CD4-positive, alpha-beta T cell treated with Interleukin-21 for 1 hour (primary cell): ENCODE data around the gene POP4.

Experiments
- DNase-seq: peaks from one replicate; pipeline ENCODE4 v3.0.0-alpha.2; 2020

POP4 gene

DNA sequence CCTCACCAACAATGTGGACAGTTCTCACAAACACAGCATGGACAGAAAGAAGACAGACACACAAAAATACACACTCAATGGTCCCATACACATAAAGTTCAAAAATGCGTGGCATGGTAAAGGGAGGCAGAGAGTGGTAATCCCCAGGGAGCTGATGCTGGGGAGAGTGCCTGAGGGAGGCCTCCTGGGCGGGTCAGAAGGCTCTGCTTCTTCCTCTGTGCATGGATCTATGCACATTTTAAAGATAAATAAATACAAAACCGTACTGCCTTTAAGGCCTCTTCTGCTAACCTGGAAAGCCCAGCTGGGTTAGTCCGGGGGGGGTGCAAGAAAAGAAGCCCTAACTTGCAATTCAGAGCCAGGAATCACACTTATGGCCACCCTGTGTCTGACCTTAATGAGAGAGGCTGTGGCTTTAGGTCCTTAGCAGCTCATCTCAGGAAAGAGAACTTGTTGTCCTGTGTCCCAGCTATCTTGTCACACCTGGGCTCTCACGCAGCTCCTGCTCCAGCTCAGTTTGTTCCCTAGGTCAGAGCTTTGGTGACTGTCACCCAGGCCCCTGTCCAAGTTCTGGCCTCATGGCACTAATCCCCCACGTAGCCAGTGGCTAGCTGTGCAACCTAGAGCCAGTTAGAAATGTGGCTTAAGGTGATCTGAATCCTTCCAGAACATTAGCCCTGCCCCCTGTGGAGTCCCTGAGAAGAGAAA lies 28.5 kb downstream of the POP4 start:
- DNase-seq, result no peak

DNA sequence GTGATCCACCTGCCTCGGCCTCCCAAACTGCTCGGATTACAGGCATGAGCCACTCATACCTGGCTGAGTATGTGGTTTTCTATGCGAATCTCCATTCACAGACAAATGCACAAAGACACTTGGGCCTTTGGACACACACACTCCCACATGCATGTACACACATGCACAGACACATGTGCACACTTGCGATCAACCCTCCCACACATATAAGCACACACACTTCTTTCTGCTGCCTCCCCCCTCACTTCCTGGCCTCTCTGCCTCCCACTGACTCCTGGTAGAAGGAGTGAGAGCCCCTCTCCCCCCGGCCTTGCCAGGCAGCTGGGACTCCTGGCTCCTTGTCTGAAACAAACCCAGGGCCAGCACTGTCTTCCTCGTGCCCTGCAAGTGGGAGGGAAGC lies 29.9 kb downstream of the POP4 start:
- DNase-seq, result no peak

DNA sequence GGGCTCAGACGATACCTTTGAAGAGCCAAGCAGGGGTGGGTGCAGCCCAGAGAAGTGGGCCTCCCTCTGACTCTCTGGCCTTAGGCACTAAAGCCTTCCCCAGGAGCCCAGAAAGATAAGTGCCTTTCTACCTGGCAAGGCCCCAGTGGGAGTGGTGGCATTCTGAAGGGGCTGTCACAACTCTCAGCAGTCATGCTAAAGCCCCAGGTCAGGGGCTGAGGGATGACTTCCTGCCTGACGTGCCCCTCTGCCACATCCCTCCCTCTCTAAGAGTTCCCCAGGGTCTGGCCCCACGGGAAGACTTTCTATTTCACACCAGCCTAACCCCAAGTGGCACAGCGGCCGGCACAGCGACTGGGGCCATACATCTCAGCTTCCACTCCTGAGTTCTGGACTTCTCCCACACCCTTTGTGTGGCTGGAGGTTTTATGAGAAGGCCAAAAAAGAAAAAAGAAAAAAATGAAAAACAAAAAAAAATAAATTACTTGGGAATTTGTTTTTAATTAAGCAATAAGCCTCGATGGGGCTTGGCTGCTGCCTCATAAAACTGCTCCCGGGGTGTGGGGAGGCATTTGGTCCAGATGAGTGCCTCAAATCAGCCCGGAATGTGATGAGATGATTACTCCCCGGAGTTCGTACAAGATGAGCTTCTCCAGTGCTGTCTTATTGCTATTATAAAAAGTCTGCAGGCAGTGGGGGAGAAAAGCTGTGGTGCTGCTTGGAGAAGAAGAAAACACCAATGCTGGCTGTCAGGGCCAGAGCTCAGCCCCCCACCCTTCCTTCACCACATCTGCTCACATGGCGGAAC lies 30.7 kb downstream of the POP4 start:
- DNase-seq, result no peak

DNA sequence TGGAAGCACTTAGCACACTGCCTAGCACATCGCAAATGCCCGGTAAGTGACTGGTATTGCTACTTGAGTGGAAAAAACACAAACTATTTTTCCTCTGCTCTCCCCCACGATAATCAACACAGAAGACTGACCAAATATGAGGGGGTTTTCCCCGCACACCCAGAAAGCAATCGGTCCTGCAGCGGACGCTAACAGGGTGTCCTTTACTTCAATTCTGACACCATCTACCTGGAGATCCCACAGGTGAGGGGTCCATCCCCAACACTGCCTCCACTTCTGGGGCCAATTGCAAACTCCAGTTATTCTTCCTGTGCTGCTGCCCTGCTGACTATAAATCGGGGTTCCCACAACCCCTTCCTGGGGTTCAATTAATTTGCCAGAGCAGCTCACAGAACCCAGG lies 33.0 kb downstream of the POP4 start:
- DNase-seq, result no peak

DNA sequence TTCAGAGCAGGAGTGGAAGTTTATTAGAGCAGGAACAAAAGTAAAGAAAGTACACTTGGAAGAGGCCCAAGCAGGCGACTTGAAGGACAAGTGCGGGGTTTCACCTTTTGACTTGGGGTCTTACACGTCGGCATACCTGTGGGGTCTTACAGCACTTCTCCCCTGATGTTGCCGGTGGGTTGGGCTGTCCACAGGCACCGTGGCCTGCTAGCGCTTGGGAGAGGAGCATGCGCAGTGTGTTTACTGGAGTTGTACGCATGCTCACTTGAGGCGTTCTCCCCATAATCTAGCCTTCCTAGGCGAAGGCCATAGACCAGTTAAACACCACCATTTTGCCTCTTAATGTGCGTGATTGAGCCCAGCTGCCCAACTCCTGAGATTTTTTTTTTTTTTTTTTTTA lies 34.1 kb downstream of the POP4 start:
- DNase-seq, result no peak

DNA sequence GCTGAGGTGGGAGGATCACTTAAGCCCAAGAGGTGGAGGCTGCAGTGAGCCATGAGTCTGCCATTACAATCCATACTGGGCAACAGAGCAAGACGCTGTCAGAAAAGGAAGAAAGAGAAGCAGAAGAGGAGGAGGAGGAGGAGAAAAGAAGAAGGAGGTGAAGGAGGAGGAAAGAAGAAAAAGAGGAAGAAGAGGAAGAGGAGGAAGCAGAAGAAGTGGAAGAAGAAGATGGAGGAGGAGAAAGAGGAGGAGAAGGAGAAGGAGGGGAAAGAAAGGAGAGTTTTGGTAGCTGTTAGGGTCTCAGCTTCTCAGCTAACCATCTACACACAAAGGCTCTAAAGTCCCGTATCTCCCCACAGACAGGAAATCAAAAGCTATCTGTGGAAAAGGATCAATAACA lies 35.5 kb downstream of the POP4 start:
- no peak for DNase-seq

DNA sequence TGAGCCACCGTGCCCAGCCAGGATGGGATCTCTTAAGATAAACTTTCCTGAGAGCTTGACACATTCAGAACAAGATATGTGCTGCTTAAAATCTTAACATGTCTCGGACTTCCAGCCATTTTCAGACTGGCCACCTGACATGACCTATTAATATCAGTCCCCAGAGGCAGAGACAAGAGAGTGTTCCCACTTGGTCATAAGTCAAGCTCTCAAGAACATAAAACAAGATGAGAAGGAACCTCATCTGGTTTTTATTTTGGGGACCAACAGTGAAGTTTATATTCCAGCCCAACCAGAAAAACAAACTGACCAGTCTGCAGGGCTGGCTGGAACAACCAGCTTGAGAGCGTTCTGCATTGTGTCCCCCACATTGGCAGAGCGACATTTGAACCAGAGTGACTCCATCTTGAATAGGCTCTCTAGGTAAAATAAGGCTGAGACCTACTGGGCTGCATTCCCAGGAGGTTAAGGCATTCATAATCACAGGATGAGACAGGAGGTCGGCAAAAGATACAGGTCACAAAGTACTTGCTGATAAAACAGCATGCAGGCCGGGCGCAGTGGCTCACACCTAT lies 37.4 kb downstream of the POP4 start:
- no peak for DNase-seq

DNA sequence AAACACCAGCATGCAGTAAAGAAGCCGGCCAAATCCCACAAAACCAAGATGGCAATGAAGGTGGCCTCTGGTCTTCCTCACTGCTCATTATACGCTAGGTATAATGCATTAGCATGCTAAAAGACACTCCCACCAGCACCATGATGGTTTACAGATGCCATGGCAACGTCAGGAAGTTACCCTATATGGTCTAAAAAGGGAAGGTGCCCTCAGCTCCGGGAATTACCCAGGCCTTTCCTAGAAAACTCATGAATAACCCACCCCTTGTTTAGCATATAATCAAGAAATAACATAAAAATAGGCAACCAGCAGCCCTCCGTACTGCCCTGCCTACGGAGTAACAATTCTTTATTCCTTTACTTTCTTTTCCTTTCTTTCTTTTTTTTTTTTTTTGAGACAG lies 38.1 kb downstream of the POP4 start:
- DNase-seq, result no peak

DNA sequence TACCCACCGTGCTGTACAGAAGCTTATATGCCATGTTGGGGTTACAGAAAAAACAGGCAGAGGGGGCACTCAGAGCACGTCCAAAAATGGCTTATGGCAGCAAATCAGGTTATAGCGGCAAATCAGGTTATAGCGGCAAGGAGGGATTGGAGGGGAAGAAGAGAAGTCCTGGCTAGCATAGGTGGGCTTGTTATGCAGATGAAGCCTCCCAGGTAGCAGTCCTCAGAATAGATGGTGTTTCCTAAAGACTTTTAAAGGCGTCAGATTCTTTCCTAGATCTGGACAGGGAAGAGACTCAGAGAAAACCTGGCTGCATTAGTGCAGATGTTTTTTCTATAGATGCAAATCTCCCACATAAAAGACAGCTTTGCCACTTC lies 39.4 kb downstream of the POP4 start:
- DNase-seq, result no peak

DNA sequence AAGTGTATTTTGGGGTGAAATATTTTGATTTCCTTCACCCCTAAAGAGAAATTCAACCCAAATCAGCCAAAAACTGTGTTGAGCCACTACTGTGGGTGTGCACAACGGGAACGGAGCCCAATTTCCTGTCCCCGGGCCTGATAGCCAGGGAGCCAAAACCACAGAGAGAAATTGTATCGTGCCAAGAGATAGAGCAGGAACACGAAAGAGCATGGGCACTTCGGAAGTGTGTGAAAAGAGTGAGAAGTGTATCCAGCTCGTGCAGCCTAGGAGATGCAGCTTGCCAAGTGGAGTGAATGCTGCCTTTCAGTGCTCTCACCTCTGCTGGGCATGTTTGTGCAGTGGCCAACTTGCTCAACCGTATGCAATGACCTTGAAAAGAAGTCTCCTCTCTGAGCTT lies 39.8 kb downstream of the POP4 start:
- DNase-seq, result no peak

DNA sequence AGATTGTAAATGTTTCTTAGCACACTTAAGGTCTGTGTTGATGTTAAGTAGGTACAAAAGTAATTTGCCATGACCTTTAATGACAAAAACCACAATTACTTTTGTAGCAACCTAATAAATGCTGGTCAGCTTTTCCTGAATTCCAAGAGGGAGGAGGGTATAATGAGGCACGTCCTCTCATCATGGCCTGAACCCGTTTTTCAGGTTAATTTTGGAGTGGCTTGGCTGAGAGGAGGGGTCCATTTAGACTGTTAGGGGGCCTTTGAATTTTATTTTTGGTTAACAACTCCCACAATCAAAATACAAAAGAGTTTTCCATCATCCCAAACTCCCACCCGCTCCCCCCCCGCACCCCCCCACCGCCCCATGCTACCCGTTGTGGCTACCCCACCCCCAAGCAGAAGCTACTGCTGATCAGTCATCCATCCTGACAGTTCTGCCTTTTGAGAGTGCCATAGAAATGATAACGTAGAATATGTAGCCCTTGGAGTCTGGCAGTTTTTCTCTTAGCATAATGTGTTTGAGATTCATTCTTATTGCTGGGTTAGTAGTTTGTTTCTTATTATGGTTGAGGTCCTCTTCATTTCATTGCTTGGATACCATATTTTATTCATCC lies 44.8 kb downstream of the POP4 start:
- DNase-seq, result no peak

DNA sequence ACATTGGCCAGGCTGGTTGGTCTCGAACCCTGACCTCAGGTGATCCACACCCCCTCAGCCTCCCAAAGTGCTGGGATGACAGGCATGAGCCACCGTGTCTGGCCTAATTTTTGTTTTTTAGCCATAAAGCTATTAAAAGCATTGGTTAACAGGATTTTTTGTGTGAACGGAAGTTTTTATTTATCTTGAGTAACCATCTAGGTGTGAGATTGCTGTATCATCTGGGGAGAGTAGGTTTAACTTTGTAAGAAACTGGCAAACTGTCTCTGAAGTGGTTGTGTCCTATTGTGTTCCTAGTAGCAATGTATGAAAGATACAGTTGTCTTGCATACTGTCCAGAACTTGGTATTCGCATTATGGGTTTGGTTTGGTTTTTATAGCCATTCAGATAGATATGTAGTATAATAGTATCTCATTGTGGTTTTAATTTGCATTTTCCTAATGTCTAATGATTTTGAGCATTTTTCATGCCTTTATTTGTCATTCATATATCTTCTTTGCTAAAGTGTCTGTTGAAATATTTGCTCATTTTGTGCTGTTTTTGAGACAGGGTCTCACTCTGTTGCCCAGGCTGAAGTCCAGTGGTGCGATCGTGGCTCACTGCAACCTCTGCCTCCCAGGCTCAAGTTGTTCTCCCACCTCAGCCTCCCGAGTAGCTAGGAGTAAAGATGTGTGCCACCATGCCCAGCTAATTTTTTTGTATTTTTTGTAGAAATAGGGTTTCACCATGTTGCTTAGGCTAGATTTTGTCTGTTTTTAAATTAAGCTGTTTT lies 45.7 kb downstream of the POP4 start:
- DNase-seq, result no peak

DNA sequence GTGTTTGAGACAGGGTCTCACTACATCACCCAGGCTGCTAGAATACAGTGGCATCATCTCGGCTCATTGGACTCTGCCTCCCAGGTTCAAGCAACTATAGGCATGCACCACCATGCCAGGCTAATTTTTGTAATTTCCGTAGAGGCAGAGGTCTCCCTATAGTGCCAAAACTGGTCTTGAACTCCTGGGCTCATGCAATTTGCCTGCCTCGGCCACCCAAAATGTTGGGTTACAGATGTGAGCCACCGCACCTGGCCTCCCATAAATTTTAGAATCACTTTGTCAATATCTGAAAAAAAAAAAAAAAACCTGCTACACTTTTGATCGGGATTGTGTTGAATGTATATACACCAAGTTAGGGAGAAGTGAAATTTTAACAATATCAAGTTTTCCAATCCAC lies 47.3 kb downstream of the POP4 start:
- DNase-seq, result no peak

DNA sequence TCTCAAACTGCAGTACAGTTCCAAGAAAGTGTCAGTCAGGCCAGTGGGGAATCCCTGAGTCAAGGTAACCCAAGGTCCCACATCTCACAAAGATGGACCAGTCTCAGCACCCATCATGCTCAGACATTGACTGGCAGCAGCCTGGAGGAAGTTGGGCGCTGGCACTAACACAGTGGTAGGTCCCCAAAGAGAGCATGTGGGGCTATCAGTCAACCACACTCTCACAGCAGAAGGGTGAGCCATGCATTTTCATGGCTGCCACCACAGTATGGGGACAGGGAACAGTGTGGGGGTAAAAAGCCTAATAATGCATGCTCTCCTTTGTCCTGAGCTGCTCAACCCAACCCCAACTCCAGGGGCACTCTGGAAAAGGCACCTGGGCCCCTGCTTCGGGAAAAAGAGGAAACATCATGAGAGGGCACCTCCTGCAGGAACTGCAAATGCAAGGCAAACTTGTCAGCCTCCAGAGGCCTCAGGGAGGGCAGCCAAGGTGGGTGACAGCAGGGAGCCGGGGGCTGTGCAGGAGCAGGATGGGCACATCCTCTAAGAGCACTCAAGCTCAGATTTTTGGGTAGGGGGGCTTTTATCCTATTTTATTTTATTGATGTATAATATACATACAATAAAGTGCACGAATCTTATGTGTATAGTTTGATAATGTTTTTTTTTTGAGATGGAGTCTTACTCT lies 49.7 kb downstream of the POP4 start:
- DNase-seq, result no peak

DNA sequence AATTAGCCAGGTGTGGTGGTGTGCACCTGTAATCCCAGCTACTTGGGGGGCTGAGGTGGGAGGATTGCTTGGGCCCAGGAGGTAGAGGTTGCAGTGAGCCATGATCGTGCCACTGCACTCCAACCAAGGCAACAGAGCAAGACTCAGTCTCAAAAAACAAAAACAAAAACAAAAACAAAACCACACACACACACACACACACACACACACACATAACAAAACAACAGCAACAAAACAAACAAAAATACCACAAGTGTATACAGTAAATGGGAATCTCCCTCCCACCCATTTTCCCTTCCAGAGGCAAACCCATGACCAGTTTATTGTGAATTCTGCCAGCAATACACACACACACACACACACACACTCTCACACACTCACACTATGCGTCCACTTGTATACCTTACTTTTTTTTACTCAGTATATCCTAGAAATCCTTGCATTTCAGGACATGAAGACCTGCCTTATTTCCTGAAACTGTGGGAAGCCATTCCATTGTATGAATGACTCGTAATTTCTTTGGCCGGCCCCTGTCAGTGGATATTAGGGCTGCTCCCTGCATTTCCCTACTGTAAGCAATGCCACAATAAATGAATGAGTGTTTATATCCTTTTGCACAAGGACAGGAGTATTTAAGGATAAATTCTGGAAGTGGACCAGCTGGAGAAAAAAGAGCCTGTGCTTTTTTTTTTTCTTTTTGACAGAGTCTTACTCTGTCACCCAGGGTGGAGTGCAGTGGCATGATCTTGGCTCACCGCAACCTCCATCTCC lies 52.3 kb downstream of the POP4 start:
- DNase-seq, result no peak

DNA sequence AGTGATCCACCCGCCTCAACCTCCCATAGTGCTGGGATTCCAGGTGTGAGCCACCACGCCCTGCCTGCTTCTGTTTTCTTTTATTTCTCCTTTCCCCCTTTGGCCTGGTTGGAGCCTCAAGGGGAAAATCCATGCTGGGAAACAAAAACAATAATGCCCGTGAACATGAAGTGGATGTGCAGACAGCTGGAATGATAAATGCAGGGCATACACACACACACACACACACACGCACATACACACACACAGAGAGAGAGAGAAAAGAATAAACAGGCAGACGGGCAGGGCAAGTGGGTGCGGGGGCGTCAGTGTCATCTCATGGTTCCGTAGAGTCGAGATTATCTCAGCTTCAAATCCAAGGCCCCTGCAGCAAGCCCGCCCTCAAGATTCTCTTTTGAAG lies 54.8 kb downstream of the POP4 start:
- no peak for DNase-seq

DNA sequence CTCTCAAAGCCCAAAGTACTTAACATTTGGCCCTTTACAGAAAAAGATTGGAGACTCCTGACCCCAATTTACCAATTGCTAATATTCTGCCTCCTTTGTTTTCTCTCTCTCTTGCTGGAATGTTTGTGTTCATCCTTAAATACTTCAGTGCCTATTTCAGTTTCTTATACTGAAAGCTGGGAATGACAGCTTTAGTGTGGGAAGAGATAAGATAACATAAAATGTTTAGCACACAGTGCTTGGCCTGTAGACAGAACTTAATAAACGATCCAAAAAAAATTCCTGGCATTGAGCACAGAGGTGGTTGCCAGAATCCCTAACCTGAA lies 56.2 kb downstream of the POP4 start:
- no peak for DNase-seq

DNA sequence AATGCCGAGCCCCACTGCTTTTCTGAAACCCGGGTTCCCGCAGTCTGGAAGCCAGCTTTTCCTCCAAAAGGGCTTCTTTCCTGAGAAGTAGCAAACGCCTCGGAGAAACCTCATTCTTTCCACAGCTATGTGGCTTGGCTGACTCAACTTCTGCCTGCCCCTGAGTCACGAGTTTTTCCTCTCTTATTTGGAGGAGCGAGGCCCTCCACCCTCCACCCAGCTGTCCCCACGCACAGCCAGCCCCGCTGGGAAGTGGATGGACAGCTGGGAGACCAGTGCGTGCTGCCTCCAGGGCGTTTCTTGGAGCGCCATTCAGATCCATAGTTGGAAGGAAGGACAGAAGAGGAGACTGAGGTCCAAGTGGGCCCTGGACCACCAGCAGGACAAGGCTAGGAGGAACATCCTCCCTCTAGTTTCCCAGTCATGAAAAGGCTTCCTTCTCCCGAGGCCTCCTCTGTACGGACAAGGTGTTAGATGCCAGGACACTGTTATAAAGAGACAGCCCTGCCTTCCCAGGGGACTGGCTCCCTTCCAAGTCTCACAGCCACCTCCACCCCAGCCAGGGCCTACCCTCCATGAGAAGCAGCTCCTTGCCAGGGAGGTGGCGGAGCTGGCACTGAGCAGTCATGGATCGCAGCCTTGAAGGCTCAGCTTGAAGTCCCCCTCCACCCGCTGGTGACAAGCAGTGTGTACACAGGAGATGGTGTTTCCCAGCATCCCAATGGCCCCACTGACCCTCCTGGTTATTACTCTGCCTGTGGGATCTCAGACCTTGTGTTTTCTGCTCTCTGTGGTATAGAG lies 56.7 kb downstream of the POP4 start:
- no peak for DNase-seq

DNA sequence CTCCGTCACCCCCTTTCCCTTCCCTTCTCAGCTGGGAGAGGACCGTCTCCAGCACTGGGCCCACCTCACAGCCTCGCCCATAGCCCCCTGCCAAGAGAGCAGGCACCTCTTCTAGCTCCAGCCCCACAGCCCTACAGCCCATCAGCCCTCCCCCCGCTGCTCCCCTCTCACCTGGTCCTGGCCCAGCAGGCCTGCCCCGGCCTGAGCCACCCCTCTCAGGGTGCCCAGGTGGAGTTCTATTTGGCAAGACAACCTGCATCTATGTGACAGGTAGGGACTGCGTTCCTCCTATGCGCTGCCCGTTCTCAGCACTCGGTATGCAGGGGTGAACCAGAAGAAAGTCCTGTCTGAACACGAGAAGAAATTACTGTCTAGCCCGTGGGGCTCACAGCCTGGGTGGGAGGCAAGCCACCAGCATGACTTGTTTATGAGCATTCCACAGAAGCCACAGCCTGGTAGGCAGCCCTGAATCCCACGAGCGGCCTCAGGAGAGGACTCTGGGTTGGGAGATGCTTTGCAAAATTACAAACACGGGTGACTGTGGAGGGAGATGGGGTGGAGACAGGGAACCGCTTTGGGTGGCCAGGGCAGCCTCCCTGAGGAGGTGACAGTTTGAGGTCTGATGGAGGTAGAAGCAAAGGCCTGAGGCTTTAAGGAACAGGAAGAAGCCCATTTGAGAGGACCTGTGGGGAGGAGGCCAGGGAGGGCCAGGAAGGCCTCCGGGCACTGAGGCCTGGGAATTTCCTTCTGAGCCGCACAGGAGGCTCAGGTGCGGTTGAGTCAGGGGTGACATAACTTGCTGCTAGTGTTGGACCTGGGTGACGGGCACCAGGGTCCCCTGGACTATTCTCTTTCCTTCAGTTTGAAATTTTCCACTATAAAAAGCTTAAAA lies 58.0 kb downstream of the POP4 start:
- no peak for DNase-seq

DNA sequence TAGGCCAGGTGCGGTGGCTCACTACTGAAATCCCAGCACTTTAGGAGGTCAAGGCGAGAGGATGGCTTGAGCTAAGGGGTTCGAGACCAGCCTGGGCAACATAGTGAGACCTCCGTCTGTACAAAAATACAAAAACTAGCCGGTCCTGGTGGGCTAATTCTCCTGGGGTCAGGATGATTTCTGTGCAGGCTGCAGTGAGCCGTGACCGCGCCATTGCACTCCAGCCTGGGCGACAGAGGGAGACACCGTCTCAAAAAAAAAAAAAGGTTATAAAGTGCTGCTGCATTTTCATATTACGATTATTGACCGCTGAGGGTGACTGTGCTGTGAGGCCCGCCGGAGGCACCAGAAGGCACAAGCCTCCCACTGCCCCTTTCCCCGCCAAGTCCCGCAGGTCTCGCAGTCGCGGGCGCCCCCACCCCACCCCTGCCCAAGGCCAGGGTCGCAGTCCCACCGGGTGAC lies 58.7 kb downstream of the POP4 start:
- no peak for DNase-seq
